Stimulated activated naive B cell treated with anti-CD40 and anti-IgM and Interleukin-4, amounts not matched to agents 10 μg/mL and 1 μg/mL and 100 μg/mL, for 72 hours (primary cell): ENCODE results near the gene EDC3.
"Not testable (repeated sequence)": the region's sequence is repeated elsewhere in the genome, so short reads cannot be mapped to it uniquely, and the experiment has no call there.

Experiments used
- ATAC-seq, 2 donors: fragments of 150-1000 bp; cut with Tn5 transposase; replicated peaks; 2 replicates each; pipeline ENCODE4 v1.10.0; 2021; ENCODE audit warnings: moderate library complexity in 1 of 2
- DNase-seq: peaks from one replicate; pipeline ENCODE4 v3.0.0; 2021
- H3K27ac Mint-ChIP-seq: one replicate; pipeline ENCODE4 v1.8.0; 2022; ENCODE audit warnings: mild to moderate bottlenecking, mixed read lengths
- H3K27me3 Mint-ChIP-seq, 2 donors: one replicate each; pipeline ENCODE4 v1.8.0; 2022; ENCODE audit warnings: mixed read lengths in 2 of 2
- H3K36me3 Mint-ChIP-seq, 2 donors: one replicate each; pipeline ENCODE4 v1.8.0; 2022; ENCODE audit warnings: mixed read lengths in 2 of 2, mild to moderate bottlenecking in 1 of 2
- H3K4me1 Mint-ChIP-seq, 2 donors: one replicate each; pipeline ENCODE4 v1.8.0; 2022; ENCODE audit warnings: mixed read lengths in 2 of 2, mild to moderate bottlenecking in 1 of 2
- H3K4me3 Mint-ChIP-seq, 2 donors: one replicate each; pipeline ENCODE4 v1.8.0; 2022; ENCODE audit warnings: mild to moderate bottlenecking in 2 of 2, mixed read lengths in 2 of 2, moderate library complexity in 1 of 2
- H3K9me3 Mint-ChIP-seq, 2 donors: one replicate each; pipeline ENCODE4 v1.8.0; 2022; ENCODE audit warnings: mixed read lengths in 2 of 2, mild to moderate bottlenecking in 1 of 2

EDC3 gene

DNA sequence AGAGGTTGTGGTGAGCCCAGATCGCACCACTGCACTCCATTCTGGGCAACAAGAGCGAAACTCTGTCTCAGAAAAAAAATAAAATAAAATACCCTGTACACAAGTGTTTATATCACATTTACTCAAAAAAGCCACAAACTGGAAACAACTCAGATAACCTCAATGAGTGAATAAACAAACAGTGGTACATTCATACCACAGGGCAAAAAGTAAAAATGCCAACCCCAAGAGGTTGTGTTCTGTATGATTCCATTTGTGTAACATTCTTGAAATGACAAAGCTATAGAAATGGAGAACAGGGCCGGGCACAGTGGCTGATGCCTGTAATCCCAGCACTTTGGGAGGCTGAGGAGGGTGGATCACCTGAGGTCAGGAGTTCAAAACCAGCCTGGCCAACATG is 12.9 kb downstream of the EDC3 start:
- DNase-seq (no peak), ATAC-seq (no peak)
- Mint-ChIP-seq H3K27me3 (no peaks in the 10 kb centered on the region), H3K9me3 (peaks cover 0 to 4% of the 10 kb centered on the region in 2 donors), H3K4me1 (peaks cover 7 to 15% of the 10 kb centered on the region in 2 donors), H3K4me3 (no peak overlapping the region), H3K27ac (no peak overlapping the region), H3K36me3 (peaks cover 6 to 27% of the 10 kb centered on the region in 2 donors)

DNA sequence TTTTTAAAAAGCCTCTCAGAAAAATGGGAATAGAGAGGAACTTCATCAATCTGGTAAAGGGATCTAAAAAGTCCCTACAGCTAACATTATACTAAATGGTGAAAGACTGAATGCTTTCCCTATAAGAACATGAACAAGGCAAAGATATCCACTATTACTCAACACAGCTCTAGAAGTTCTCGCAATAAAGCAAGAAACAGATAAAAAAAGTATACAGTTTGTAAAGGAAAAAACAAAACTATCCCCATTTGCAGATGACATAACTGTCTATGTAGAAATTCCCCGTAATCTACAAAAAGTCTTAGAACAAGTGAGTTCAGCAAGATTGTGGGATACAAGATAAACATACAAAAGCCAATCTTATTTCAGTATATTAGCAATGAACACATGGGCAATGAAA is 15.4 kb downstream of the EDC3 start:
- H3K27ac Mint-ChIP-seq, result no peak overlapping the region
- peaks cover 7 to 24% of the 10 kb centered on the region in 2 donors for H3K4me1 Mint-ChIP-seq
- peaks cover 6 to 28% of the 10 kb centered on the region in 2 donors for H3K36me3 Mint-ChIP-seq
- H3K4me3 Mint-ChIP-seq, result no peak overlapping the region
- peaks cover 0 to 4% of the 10 kb centered on the region in 2 donors for H3K9me3 Mint-ChIP-seq
- ATAC-seq, result no peak
- H3K27me3 Mint-ChIP-seq, result no peaks in the 10 kb centered on the region
- DNase-seq, result no peak

DNA sequence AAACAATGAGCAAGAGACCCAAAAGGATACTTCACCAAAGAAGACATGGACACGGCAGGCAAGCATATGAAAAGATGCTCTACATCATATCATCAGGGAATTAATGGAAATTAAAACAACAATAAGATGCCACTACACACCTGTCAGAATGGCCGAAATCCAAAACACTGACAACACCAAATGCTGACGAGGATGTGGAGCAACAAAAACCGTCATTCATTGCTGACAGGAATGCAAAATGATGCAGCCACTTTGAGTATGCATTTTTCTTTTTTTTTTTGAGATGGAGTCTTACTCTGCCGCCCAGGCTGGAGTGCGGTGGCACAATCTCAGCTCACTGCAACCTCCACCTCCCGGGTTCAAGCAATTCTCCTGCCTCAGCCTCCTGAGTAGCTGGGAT is 19.0 kb downstream of the EDC3 start:
- peaks cover 13 to 24% of the 10 kb centered on the region in 2 donors for H3K36me3 Mint-ChIP-seq
- H3K4me3 Mint-ChIP-seq, result no peak overlapping the region
- H3K27ac Mint-ChIP-seq, result no peak overlapping the region
- no peak for DNase-seq
- no peaks in the 10 kb centered on the region for H3K9me3 Mint-ChIP-seq
- no peaks in the 10 kb centered on the region for H3K27me3 Mint-ChIP-seq
- H3K4me1 Mint-ChIP-seq, result peaks cover 5 to 22% of the 10 kb centered on the region in 2 donors
- no peak for ATAC-seq

- ATAC-seq, result no peak
- no peak for DNase-seq
- Mint-ChIP-seq H3K36me3 (peaks cover 20 to 25% of the 10 kb centered on the region in 2 donors), H3K4me3 (no peak overlapping the region), H3K4me1 (peaks cover 5 to 22% of the 10 kb centered on the region in 2 donors), H3K27me3 (no peaks in the 10 kb centered on the region), H3K27ac (no peak overlapping the region), H3K9me3 (no peaks in the 10 kb centered on the region)
Observed at GRCh38 chr15:74674161-74674560, 21.7 kb downstream of the EDC3 start.

DNA sequence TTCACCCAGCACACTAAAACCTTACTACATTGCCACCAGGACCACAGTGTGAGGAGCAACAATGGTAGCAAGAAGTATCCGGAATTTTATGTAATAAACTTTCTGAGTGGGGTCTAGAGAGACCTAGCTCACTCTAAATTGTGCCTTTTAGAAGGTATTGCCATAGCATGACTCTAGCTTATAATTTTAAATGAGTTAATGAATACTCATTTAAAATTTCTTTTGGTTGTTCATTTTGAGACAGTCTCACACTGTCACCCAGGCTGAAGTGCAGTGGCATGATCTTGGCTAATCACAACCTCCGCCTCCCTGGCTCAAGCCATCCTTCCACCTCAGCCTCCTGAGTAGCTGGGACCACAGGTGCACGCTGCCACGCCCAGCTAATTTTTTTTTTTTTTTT is 26.2 kb downstream of the EDC3 start:
- ATAC-seq (no peak), DNase-seq (no peak)
- Mint-ChIP-seq H3K36me3 (peaks cover 27 to 40% of the 10 kb centered on the region in 2 donors), H3K9me3 (no peaks in the 10 kb centered on the region), H3K27ac (no peak overlapping the region), H3K4me3 (no peak overlapping the region), H3K27me3 (no peaks in the 10 kb centered on the region), H3K4me1 (peaks cover 0 to 10% of the 10 kb centered on the region in 2 donors)

- Mint-ChIP-seq H3K27me3 (no peaks in the 10 kb centered on the region), H3K36me3 (peaks cover 20 to 28% of the 10 kb centered on the region in 2 donors), H3K4me1 (peaks cover 3 to 9% of the 10 kb centered on the region in 2 donors), H3K27ac (no peak overlapping the region), H3K9me3 (no peaks in the 10 kb centered on the region), H3K4me3 (no peak overlapping the region)
- ATAC-seq (no peak), DNase-seq (no peak)
Observed at GRCh38 chr15:74667975-74668374, 27.8 kb downstream of the EDC3 start.

- DNase-seq, result no peak
- Mint-ChIP-seq H3K4me3 (no peak overlapping the region), H3K9me3 (no peaks in the 10 kb centered on the region), H3K27ac (no peak overlapping the region), H3K27me3 (no peaks in the 10 kb centered on the region), H3K36me3 (peaks cover 10 to 32% of the 10 kb centered on the region in 2 donors), H3K4me1 (peaks cover 5 to 9% of the 10 kb centered on the region in 2 donors)
- ATAC-seq, result no peak
Observed at GRCh38 chr15:74664670-74665069, 31.2 kb downstream of the EDC3 start.

DNA sequence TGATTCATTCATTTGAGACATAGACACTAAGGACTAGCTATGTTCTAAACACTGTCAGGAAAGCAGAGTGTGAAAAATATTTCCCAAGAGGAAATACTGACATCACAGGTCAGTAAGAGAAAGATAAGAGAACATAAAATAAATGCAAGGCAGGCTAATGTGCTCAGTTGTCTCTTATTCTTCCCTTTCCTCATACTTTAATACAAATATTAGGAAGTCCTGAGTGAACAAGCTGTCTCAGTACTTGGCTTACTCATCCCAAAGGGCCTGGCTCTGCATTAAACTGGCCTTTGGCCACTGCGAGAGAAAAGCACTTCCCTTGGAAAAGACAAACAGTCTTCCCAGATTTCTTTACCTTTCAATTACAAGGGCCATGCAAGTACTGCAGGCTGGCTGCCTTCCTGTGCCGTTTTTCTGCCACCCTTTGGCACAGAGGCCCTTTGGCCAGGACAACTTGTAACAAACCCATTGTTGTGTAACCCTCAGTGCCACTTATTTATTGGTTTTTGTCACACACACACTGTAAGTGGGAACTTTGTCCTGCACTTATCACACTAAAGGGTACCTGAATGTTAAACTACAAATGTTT is 31.7 kb downstream of the EDC3 start:
- Mint-ChIP-seq H3K4me3 (no peak overlapping the region), H3K4me1 (peaks cover 5 to 9% of the 10 kb centered on the region in 2 donors), H3K27me3 (no peaks in the 10 kb centered on the region), H3K9me3 (no peaks in the 10 kb centered on the region), H3K27ac (peak overlapping the region; percentile 31), H3K36me3 (peaks cover 10 to 32% of the 10 kb centered on the region in 2 donors)
- ATAC-seq (no peak), DNase-seq (no peak)

DNA sequence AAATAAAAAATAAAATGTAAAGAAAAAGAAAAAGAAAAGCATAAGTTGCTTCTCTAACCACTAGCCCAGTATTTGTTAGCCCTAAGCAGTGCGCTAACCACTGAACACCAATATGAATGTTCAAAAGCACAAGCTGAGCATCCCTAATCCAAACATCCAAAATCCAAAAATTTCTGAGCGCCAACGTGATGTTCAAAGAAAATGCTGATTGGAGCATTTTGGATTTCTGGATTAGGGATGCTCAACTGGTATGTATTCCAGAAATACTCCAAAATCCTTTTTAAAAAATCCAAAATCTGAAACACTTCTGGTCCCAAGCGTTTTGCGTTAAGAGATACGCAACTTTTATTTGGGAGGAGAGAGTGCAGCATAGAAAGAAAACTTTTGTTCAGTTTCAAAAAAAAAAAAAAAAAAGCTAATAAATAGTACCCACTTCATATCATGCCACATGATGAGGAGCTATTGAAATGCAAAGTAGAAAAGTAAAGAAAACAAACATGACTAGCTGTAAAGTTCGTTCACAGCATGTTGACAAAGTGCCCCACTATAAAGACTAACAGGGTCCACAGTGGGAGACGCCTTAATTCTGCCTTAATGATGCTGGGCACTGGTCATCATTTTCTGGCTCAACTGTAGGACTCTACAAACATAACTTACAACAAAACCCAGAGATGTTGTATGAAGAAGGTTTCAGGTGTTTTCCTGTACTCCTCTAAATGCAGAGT is 32.4 kb downstream of the EDC3 start:
- peaks cover 10 to 31% of the 10 kb centered on the region in 2 donors for H3K36me3 Mint-ChIP-seq
- no peaks in the 10 kb centered on the region for H3K27me3 Mint-ChIP-seq
- no peak overlapping the region for H3K27ac Mint-ChIP-seq
- no peak overlapping the region for H3K4me3 Mint-ChIP-seq
- no peaks in the 10 kb centered on the region for H3K9me3 Mint-ChIP-seq
- no peak for DNase-seq
- ATAC-seq, result no peak
- H3K4me1 Mint-ChIP-seq, result peaks cover 5 to 9% of the 10 kb centered on the region in 2 donors

GRCh38 chr15:74662064-74662860 is 33.6 kb downstream of the EDC3 start:
- H3K4me3 Mint-ChIP-seq, result no peak overlapping the region
- ATAC-seq, result no peak
- no peaks in the 10 kb centered on the region for H3K9me3 Mint-ChIP-seq
- H3K27me3 Mint-ChIP-seq, result no peaks in the 10 kb centered on the region
- peaks cover 9% of the 10 kb centered on the region in 2 donors for H3K4me1 Mint-ChIP-seq
- peaks cover 3 to 23% of the 10 kb centered on the region in 2 donors for H3K36me3 Mint-ChIP-seq
- no peak overlapping the region for H3K27ac Mint-ChIP-seq
- no peak for DNase-seq

DNA sequence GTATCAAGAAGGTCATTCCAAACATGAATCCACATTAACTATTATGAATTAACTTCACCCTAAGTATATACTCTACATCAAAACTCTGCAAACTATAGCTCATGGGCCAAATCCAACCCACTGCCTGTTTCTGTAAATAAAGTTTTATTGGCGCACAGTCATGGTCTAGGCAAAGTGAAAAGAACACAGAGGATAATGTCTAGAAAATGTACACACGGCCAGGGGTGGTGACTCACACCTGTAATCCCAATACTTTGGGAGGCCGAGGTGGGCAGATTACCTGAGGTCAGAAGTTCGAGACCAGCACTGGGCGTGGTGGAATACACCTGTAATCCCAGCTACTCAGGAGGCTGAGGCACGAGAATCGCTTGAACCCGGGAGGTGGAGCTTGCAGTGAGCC is 34.5 kb downstream of the EDC3 start:
- ATAC-seq, H3K27me3 Mint-ChIP-seq, DNase-seq, H3K9me3 Mint-ChIP-seq, H3K4me3 Mint-ChIP-seq, H3K27ac Mint-ChIP-seq: not testable (repeated sequence)
- H3K36me3 Mint-ChIP-seq, result peaks cover 3 to 23% of the 10 kb centered on the region in 2 donors
- peaks cover 13 to 15% of the 10 kb centered on the region in 2 donors for H3K4me1 Mint-ChIP-seq

GRCh38 chr15:74657846-74658245 is 38.0 kb downstream of the EDC3 start:
- DNase-seq, result no peak
- Mint-ChIP-seq H3K36me3 (peaks cover 21 to 43% of the 10 kb centered on the region in 2 donors), H3K9me3 (no peaks in the 10 kb centered on the region), H3K4me3 (no peak overlapping the region), H3K4me1 (peaks cover 28 to 37% of the 10 kb centered on the region in 2 donors), H3K27me3 (no peaks in the 10 kb centered on the region), H3K27ac (no peak overlapping the region)
- no peak for ATAC-seq

DNA sequence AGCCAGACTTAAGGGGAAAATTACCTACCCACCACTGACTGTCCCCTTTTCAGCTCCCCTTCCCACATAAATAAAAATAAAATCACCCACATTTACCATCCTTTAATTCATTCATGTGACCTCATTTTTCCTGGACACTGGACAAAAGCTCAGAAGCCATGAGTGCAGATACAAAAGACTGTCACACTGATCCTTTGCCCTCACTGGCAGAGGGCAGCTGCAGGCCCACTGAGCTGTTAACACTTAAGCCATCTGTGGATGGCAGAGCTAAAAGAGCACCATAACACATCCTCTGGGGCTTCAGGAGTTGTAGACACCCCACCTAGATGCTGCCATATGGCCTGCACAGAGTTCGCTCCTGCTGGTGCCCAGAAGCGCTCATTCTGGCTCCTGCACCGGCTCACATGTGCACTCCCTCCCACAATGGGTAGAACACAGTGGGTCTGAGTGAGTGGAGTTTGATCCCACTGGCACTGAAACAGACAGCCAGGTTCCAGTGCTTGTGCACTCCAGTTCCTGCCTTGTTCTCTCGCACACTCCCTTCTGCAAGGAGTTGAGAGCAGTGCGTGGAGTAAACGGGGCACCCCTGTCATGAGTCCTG is 38.8 kb downstream of the EDC3 start:
- ATAC-seq (no peak), DNase-seq (no peak)
- Mint-ChIP-seq H3K27ac (no peak overlapping the region), H3K4me1 (peaks cover 25 to 40% of the 10 kb centered on the region in 2 donors), H3K9me3 (no peaks in the 10 kb centered on the region), H3K4me3 (no peak overlapping the region), H3K27me3 (no peaks in the 10 kb centered on the region), H3K36me3 (peaks cover 21 to 38% of the 10 kb centered on the region in 2 donors)

- peaks cover 24 to 34% of the 10 kb centered on the region in 2 donors for H3K36me3 Mint-ChIP-seq
- H3K4me1 Mint-ChIP-seq, result peaks cover 25 to 45% of the 10 kb centered on the region in 2 donors
- H3K9me3 Mint-ChIP-seq, result no peaks in the 10 kb centered on the region
- peak; percentile 78 to 79 for ATAC-seq
- no peak overlapping the region for H3K4me3 Mint-ChIP-seq
- no peak for DNase-seq
- H3K27me3 Mint-ChIP-seq, result no peaks in the 10 kb centered on the region
- peak overlapping the region; percentile 47 for H3K27ac Mint-ChIP-seq
Observed at GRCh38 chr15:74655424-74655823, 40.4 kb downstream of the EDC3 start.
